ENCODE measurements around the gene TMEM132C.

TMEM132C gene

DNA sequence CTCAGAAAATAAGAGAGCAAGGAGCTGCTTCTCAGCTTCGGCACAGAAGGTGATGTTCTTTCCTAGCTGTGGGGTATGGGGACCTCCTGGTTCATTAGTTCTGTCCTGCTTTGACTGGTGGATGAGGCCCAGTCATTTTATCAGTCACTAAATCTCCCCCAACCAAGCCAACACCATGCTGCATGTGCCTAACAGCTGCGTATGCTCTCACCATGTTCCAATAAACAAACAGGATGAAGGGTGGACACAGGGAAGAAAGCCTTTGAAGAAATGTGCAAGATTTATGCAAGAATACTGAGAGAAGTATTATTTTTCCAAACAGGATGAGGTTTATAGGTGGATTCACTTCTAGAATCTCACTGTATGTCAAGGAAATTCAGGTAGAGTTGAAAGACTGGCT lies 156.2 kb downstream of the TMEM132C start:
- POLR2A ChIA-PET, result no interaction called here
- no peak for TF ChIP-seq ELF4 (IDR thresholded peaks at IDR 0.05)
- TF ChIP-seq LEF1 (IDR thresholded peaks at IDR 0.05; ENCODE audit: borderline replicate concordance), result no peak
- no peak for TF ChIP-seq SUZ12 (IDR thresholded peaks at IDR 0.05)
- no peak for TF ChIP-seq FOXA1 (IDR thresholded peaks at IDR 0.05)
- CTCF ChIA-PET, result no interaction called here
- DNase-seq (ENCODE audit: extremely low spot score), result no peak

DNA sequence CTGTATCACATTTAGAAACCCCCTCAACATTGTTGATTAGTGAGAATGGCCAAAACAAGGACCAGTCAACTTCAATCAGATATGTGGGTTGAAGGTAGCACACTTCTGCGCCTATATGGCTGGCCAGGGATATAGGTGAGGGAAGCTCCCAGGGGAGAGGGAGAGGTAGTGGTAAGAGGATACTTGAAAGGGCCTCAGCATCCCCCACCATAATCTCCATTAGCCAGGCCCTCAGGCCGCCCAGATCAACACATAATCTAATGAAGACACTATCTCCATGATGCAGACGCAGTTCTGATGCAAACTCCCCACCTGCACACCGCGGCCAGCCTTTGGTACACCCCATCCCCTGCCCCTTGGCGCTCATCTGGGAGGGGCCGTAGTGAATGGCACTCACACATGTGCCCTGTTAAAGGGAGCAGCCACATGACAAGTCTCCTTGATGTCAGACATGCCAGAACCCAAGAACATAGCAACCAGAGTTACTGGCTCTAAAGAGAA lies 158.0 kb downstream of the TMEM132C start:
- ChIA-PET POLR2A (no interaction called here), CTCF (interaction anchor here (0.6 kb wide), 1 partner anchor 19 kb away, joined by 5 read pairs; no protein-coding TSS in a partner anchor)
- TF ChIP-seq SP1 (IDR thresholded peaks at IDR 0.05) (no peak), ARNT (IDR thresholded peaks at IDR 0.05) (no peak), LEF1 (IDR thresholded peaks at IDR 0.05; ENCODE audit: borderline replicate concordance) (no peak), L3MBTL2 (conservative IDR thresholded peaks at IDR 0.05) (no peak), NFRKB (IDR thresholded peaks at IDR 0.05) (no peak)
- no peak for DNase-seq (ENCODE audit: extremely low spot score)

DNA sequence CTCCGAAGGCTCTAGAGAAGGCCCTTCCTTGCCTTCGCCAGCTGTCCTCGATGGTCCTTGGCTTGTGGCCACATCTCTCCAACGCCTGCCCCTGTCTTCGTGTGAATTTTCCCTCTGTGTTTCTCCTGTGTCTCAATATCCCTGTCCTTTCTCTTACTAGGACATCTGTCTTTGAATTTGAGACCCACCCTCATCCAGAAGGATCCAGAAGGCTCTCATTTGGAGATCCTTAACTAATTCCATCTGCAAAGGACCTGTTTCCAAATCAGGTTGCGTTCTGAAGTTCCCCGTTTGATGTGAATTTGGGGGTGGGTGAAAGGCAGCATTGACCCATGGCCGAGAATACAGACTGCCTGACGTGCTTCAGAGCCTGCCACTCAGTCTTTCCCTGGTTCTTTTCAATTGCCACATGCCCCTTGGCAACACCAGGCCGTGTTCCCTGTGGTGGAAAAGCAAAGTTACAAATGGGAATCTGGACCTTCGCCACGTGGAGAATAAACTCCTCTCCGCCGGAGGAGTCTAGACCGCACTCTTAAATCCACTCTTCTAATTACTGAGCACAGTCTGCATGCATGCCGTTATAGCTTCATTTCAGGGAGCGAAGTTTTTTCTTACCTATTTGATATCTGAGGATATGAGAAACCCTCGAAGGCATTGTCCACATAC lies 158.8 kb downstream of the TMEM132C start:
- ChIA-PET POLR2A (no interaction called here), CTCF (interaction anchor here (0.6 kb wide), 1 partner anchor 18 kb away, joined by 5 read pairs; no protein-coding TSS in a partner anchor)
- DNase-seq (ENCODE audit: extremely low spot score), result no peak
- TF ChIP-seq FOXK2 (IDR thresholded peaks at IDR 0.05), result no peak
- TF ChIP-seq FOXM1 (IDR thresholded peaks at IDR 0.05; ENCODE audit: borderline replicate concordance), result no peak
- no peak for TF ChIP-seq L3MBTL2 (conservative IDR thresholded peaks at IDR 0.05)
- no peak for TF ChIP-seq LEF1 (IDR thresholded peaks at IDR 0.05; ENCODE audit: borderline replicate concordance)
- no peak for TF ChIP-seq ARNT (IDR thresholded peaks at IDR 0.05)
- TF ChIP-seq NFRKB (IDR thresholded peaks at IDR 0.05), result no peak
- TF ChIP-seq HDGF (IDR thresholded peaks at IDR 0.05; ENCODE audit: borderline replicate concordance), result no peak
- TF ChIP-seq SP1 (IDR thresholded peaks at IDR 0.05), result no peak
- no peak for TF ChIP-seq BHLHE40 (IDR thresholded peaks at IDR 0.05; ENCODE audit: borderline replicate concordance)
- TF ChIP-seq SUZ12 (IDR thresholded peaks at IDR 0.05), result no peak
- no peak for TF ChIP-seq ZNF384 (IDR thresholded peaks at IDR 0.05)
- no peak for TF ChIP-seq CTBP1 (IDR thresholded peaks at IDR 0.05; ENCODE audit: borderline replicate concordance)
- TF ChIP-seq ELF4 (IDR thresholded peaks at IDR 0.05), result no peak
- no peak for TF ChIP-seq FOXA1 (IDR thresholded peaks at IDR 0.05)
- TF ChIP-seq, protein P1, sequence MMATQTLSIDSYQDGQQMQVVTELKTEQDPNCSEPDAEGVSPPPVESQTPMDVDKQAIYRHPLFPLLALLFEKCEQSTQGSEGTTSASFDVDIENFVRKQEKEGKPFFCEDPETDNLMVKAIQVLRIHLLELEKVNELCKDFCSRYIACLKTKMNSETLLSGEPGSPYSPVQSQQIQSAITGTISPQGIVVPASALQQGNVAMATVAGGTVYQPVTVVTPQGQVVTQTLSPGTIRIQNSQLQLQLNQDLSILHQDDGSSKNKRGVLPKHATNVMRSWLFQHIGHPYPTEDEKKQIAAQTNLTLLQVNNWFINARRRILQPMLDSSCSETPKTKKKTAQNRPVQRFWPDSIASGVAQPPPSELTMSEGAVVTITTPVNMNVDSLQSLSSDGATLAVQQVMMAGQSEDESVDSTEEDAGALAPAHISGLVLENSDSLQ (IDR thresholded peaks at IDR 0.05), result no peak

DNA sequence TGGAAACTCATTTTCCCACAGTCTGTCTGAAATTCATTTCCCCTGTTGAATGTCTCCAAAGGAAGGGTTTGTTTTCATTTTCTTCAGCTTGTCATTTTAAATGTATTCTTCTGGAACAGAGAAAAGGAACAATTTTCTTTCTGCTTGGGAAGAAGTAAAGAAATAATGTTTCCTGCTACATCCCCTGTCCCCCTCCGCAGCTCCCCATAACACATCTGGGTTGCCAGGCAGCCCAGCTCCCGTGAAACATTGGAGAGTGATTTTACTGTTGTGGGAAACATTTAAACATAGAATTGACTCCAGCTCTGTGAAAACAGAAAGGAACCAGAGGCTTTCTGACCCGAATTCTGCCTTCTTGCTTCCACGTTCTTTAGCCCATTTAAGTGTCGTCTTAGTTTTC lies 159.5 kb downstream of the TMEM132C start:
- TF ChIP-seq HDGF (IDR thresholded peaks at IDR 0.05; ENCODE audit: borderline replicate concordance) (no peak), FOXK2 (IDR thresholded peaks at IDR 0.05) (no peak), LEF1 (IDR thresholded peaks at IDR 0.05; ENCODE audit: borderline replicate concordance) (no peak), ZNF384 (IDR thresholded peaks at IDR 0.05) (no peak), L3MBTL2 (conservative IDR thresholded peaks at IDR 0.05) (no peak), CTBP1 (IDR thresholded peaks at IDR 0.05; ENCODE audit: borderline replicate concordance) (no peak), NFRKB (IDR thresholded peaks at IDR 0.05) (no peak), TARDBP (IDR thresholded peaks at IDR 0.05) (no peak), FOXM1 (IDR thresholded peaks at IDR 0.05; ENCODE audit: borderline replicate concordance) (no peak), SUZ12 (IDR thresholded peaks at IDR 0.05) (no peak), SP1 (IDR thresholded peaks at IDR 0.05) (no peak)
- DNase-seq (ENCODE audit: extremely low spot score), result no peak
- CTCF ChIA-PET, result no interaction called here
- POLR2A ChIA-PET, result no interaction called here

DNA sequence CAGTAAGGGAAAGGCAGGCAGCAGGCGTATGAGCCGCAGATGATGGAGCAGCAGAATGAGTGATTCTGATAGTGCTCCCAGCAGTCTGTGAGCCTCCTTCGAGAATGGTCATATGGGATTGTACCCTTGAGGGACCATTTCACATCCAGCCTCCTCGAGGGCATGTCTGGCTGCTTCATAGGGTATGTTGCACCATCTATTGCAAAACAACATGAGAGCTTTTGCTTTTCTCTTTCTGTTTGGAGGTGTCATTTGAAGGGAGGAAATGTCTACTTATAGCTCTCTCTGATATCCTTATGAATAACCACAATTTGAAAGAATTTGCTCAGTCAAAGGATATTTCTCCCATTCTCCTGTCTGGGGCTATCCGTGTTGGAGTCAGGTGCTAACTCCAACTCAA lies 172.8 kb downstream of the TMEM132C start:
- TF ChIP-seq FOXA1 (IDR thresholded peaks at IDR 0.05), result no peak
- TF ChIP-seq LEF1 (IDR thresholded peaks at IDR 0.05; ENCODE audit: borderline replicate concordance), result no peak
- ChIA-PET POLR2A (no interaction called here), CTCF (no interaction called here)
- DNase-seq (ENCODE audit: extremely low spot score), result no peak

DNA sequence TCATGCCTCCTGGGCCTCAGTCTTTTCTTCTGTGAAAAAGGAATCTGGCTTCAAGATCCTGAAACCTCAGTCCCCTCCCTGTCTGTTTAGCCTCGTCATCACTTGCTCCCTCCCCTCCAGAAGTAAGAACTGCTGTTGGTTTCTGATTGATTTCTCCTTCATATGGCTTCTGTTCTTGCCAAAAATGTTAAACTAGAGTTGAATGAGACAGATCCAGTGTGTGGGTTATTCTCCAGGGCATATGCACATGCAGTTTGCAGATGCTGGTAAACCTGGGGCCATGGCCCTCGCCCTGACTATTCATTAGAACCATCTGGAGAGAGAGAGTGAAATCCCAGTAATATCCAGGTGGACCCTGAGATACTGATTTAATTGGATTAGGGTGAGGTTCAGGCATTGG lies 175.1 kb downstream of the TMEM132C start:
- TF ChIP-seq SUZ12 (IDR thresholded peaks at IDR 0.05), result no peak
- no peak for TF ChIP-seq ELF4 (IDR thresholded peaks at IDR 0.05)
- no peak for TF ChIP-seq FOXK2 (IDR thresholded peaks at IDR 0.05)
- no peak for TF ChIP-seq FOXM1 (IDR thresholded peaks at IDR 0.05; ENCODE audit: borderline replicate concordance)
- TF ChIP-seq SP1 (IDR thresholded peaks at IDR 0.05), result no peak
- TF ChIP-seq TARDBP (IDR thresholded peaks at IDR 0.05), result no peak
- no peak for TF ChIP-seq LEF1 (IDR thresholded peaks at IDR 0.05; ENCODE audit: borderline replicate concordance)
- no peak for TF ChIP-seq HDGF (IDR thresholded peaks at IDR 0.05; ENCODE audit: borderline replicate concordance)
- no peak for TF ChIP-seq NFRKB (IDR thresholded peaks at IDR 0.05)
- TF ChIP-seq BHLHE40 (IDR thresholded peaks at IDR 0.05; ENCODE audit: borderline replicate concordance), result no peak
- no peak for TF ChIP-seq FOXA1 (IDR thresholded peaks at IDR 0.05)
- TF ChIP-seq ZNF384 (IDR thresholded peaks at IDR 0.05), result no peak
- TF ChIP-seq, protein P1 (IDR thresholded peaks at IDR 0.05), result no peak
- no peak for TF ChIP-seq CTBP1 (IDR thresholded peaks at IDR 0.05; ENCODE audit: borderline replicate concordance)
- no peak for TF ChIP-seq L3MBTL2 (conservative IDR thresholded peaks at IDR 0.05)
- no peak for TF ChIP-seq ARNT (IDR thresholded peaks at IDR 0.05)
- CTCF ChIA-PET, result no interaction called here
- no peak for DNase-seq (ENCODE audit: extremely low spot score)
- POLR2A ChIA-PET, result no interaction called here

DNA sequence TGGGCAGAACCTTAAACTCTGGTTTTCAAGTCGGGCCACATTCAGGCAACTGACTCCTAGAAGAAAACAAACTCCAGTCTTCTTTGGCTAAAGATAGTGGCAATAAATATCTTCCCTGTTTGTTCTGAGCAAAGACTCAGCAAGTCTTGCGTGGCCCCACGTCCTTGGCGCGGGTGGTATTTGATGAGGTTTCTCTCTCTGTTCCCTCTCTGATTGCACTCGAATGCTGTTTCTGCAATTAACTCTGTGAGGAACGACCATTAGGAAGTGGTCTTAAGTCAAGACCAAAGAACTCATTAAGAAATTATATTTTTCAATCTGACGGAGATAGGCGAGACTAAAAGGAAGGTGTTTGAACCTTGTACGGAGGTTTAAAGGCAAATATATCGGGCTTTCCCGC lies 177.6 kb downstream of the TMEM132C start:
- POLR2A ChIA-PET, result no interaction called here
- no peak for DNase-seq (ENCODE audit: extremely low spot score)
- CTCF ChIA-PET, result no interaction called here
- TF ChIP-seq FOXM1 (IDR thresholded peaks at IDR 0.05; ENCODE audit: borderline replicate concordance), result no peak
- TF ChIP-seq FOXA1 (IDR thresholded peaks at IDR 0.05), result no peak
- TF ChIP-seq NFRKB (IDR thresholded peaks at IDR 0.05), result no peak
- TF ChIP-seq SUZ12 (IDR thresholded peaks at IDR 0.05), result no peak
- no peak for TF ChIP-seq SP1 (IDR thresholded peaks at IDR 0.05)
- TF ChIP-seq CTBP1 (IDR thresholded peaks at IDR 0.05; ENCODE audit: borderline replicate concordance), result no peak
- TF ChIP-seq BHLHE40 (IDR thresholded peaks at IDR 0.05; ENCODE audit: borderline replicate concordance), result no peak
- TF ChIP-seq ARNT (IDR thresholded peaks at IDR 0.05), result no peak
- TF ChIP-seq L3MBTL2 (conservative IDR thresholded peaks at IDR 0.05), result no peak
- no peak for TF ChIP-seq FOXK2 (IDR thresholded peaks at IDR 0.05)
- no peak for TF ChIP-seq ELF4 (IDR thresholded peaks at IDR 0.05)
- TF ChIP-seq TARDBP (IDR thresholded peaks at IDR 0.05), result no peak
- TF ChIP-seq, protein P1 (IDR thresholded peaks at IDR 0.05), result no peak
- TF ChIP-seq ZNF384 (IDR thresholded peaks at IDR 0.05), result no peak
- no peak for TF ChIP-seq LEF1 (IDR thresholded peaks at IDR 0.05; ENCODE audit: borderline replicate concordance)
- no peak for TF ChIP-seq HDGF (IDR thresholded peaks at IDR 0.05; ENCODE audit: borderline replicate concordance)
